ENCODE measurements around the gene ICA1. TPM values are rescaled to one million over a fixed set of nuclear protein-coding genes. Genes with fewer than 3 reads are reported as not detected.
"Not testable (repeated sequence)": the region's sequence is repeated elsewhere in the genome, so short reads cannot be mapped to it uniquely, and the experiment has no call there.

Gene ICA1
- total RNA-seq, 1 experiment from 2014 or later: not detected

GRCh38 chr7:8115547-8116402 is 146.2 kb downstream of the ICA1 start:
- H3K27me3 ChIP-seq: no peaks in the 10 kb centered on the region
- H3K4me3 ChIP-seq: no peak overlapping the region
- no peaks in the 10 kb centered on the region for H3K36me3 ChIP-seq
- H3K9me3 ChIP-seq (replicated peaks): no peaks in the 10 kb centered on the region; the same call in 1 of the 2 replicates
- H3K27ac ChIP-seq: no peak overlapping the region
- DNase-seq: no peak
- H3K4me1 ChIP-seq: no peaks in the 10 kb centered on the region

- no peak overlapping the region for H3K4me3 ChIP-seq
- no peaks in the 10 kb centered on the region for H3K36me3 ChIP-seq
- H3K9me3 ChIP-seq (replicated peaks): no peaks in the 10 kb centered on the region; the same call in 1 of the 2 replicates
- DNase-seq: no peak
- no peaks in the 10 kb centered on the region for H3K27me3 ChIP-seq
- H3K27ac ChIP-seq: no peak overlapping the region
- no peaks in the 10 kb centered on the region for H3K4me1 ChIP-seq
These were observed 147.8 kb downstream of the ICA1 start for GRCh38 chr7:8114175-8114574.

GRCh38 chr7:8113184-8113583 is 148.8 kb downstream of the ICA1 start:
- H3K27ac ChIP-seq: no peak overlapping the region
- H3K4me1 ChIP-seq: no peaks in the 10 kb centered on the region
- DNase-seq: no peak
- no peaks in the 10 kb centered on the region; the same call in 1 of the 2 replicates for H3K9me3 ChIP-seq (replicated peaks)
- no peaks in the 10 kb centered on the region for H3K27me3 ChIP-seq
- H3K36me3 ChIP-seq: no peaks in the 10 kb centered on the region
- H3K4me3 ChIP-seq: no peak overlapping the region

- DNase-seq: no peak
These were observed 149.3 kb downstream of the ICA1 start for GRCh38 chr7:8112685-8113084.

GRCh38 chr7:8111282-8111960 is 150.5 kb downstream of the ICA1 start:
- H3K4me1 ChIP-seq: no peaks in the 10 kb centered on the region
- H3K36me3 ChIP-seq: no peaks in the 10 kb centered on the region
- no peaks in the 10 kb centered on the region; the same call in 1 of the 2 replicates for H3K9me3 ChIP-seq (replicated peaks)
- no peaks in the 10 kb centered on the region for H3K27me3 ChIP-seq
- H3K4me3 ChIP-seq: no peak overlapping the region
- H3K27ac ChIP-seq: no peak overlapping the region
- no peak for DNase-seq

More at GRCh38 chr7:8112685-8113084, 149.3 kb downstream of the ICA1 start:
- no peaks in the 10 kb centered on the region for H3K4me1 ChIP-seq
- no peak overlapping the region for H3K4me3 ChIP-seq
- no peak overlapping the region for H3K27ac ChIP-seq
- H3K9me3 ChIP-seq (replicated peaks): no peaks in the 10 kb centered on the region; the same call in 1 of the 2 replicates
- H3K36me3 ChIP-seq: no peaks in the 10 kb centered on the region
- H3K27me3 ChIP-seq: no peaks in the 10 kb centered on the region

- H3K27me3 ChIP-seq: no peaks in the 10 kb centered on the region
- no peaks in the 10 kb centered on the region; the same call in 1 of the 2 replicates for H3K9me3 ChIP-seq (replicated peaks)
- no peak overlapping the region for H3K27ac ChIP-seq
- H3K4me1 ChIP-seq: no peaks in the 10 kb centered on the region
- no peaks in the 10 kb centered on the region for H3K36me3 ChIP-seq
- no peak for DNase-seq
- H3K4me3 ChIP-seq: no peak overlapping the region
These were observed 152.6 kb downstream of the ICA1 start for GRCh38 chr7:8109196-8110022.

GRCh38 chr7:8105449-8106095 is 156.4 kb downstream of the ICA1 start:
- Histone ChIP-seq H3K27me3 (no peaks in the 10 kb centered on the region), H3K4me1 (no peaks in the 10 kb centered on the region), H3K27ac (no peak overlapping the region), H3K36me3 (no peaks in the 10 kb centered on the region), H3K4me3 (no peak overlapping the region), H3K9me3 (replicated peaks) (no peaks in the 10 kb centered on the region; the same call in 1 of the 2 replicates)
- no peak for DNase-seq

- Histone ChIP-seq H3K27ac (no peak overlapping the region), H3K4me3 (no peak overlapping the region), H3K27me3 (no peaks in the 10 kb centered on the region), H3K4me1 (no peaks in the 10 kb centered on the region), H3K9me3 (replicated peaks) (peaks cover 5% of the 10 kb centered on the region), H3K36me3 (no peaks in the 10 kb centered on the region)
- no peak for DNase-seq
These were observed 158.7 kb downstream of the ICA1 start for GRCh38 chr7:8103282-8103681.

- not testable (repeated sequence) for H3K4me3 ChIP-seq; H3K36me3 ChIP-seq; DNase-seq; H3K27me3 ChIP-seq; H3K9me3 ChIP-seq (replicated peaks); H3K4me1 ChIP-seq; H3K27ac ChIP-seq
These were observed 160.7 kb downstream of the ICA1 start for GRCh38 chr7:8101292-8101691.

- Histone ChIP-seq H3K27me3 (no peaks in the 10 kb centered on the region), H3K4me3 (no peak overlapping the region), H3K27ac (no peak overlapping the region), H3K9me3 (replicated peaks) (no peaks in the 10 kb centered on the region), H3K4me1 (no peaks in the 10 kb centered on the region), H3K36me3 (no peaks in the 10 kb centered on the region)
- no peak for DNase-seq
These were observed 167.5 kb downstream of the ICA1 start for GRCh38 chr7:8094164-8095140.

- DNase-seq: no peak
- Histone ChIP-seq H3K4me1 (no peaks in the 10 kb centered on the region), H3K36me3 (no peaks in the 10 kb centered on the region), H3K27me3 (no peaks in the 10 kb centered on the region), H3K27ac (no peak overlapping the region), H3K4me3 (no peak overlapping the region), H3K9me3 (replicated peaks) (no peaks in the 10 kb centered on the region)
These were observed 169.8 kb downstream of the ICA1 start for GRCh38 chr7:8092140-8092539.

GRCh38 chr7:8089036-8089780 is 172.8 kb downstream of the ICA1 start:
- Histone ChIP-seq H3K27ac (no peak overlapping the region), H3K36me3 (no peaks in the 10 kb centered on the region), H3K9me3 (replicated peaks) (no peaks in the 10 kb centered on the region), H3K4me1 (no peaks in the 10 kb centered on the region), H3K27me3 (no peaks in the 10 kb centered on the region), H3K4me3 (no peak overlapping the region)
- DNase-seq: no peak

GRCh38 chr7:8086239-8086638 is 175.7 kb downstream of the ICA1 start:
- Histone ChIP-seq H3K27ac (no peak overlapping the region), H3K27me3 (no peaks in the 10 kb centered on the region), H3K36me3 (no peaks in the 10 kb centered on the region), H3K9me3 (replicated peaks) (no peaks in the 10 kb centered on the region), H3K4me1 (no peaks in the 10 kb centered on the region), H3K4me3 (no peak overlapping the region)
- DNase-seq: no peak

Measured in SJCRH30 (cell line).